GM19351 (cell line): ENCODE data around the gene KCNT1.

ENCODE experiments used
- ATAC-seq: cut with Tn5 transposase; IDR thresholded peaks from one replicate; pipeline ENCODE4 v1.9.1; 2021; ENCODE audit warnings: mild to moderate bottlenecking, moderate library complexity; ENCODE audit not compliant: unreplicated experiment

The KCNT1 gene

GRCh38 chr9:135777623-135778177 is 75.7 kb downstream of the KCNT1 start:
- no peak for ATAC-seq

- no peak for ATAC-seq
Observed at GRCh38 chr9:135778421-135778820, 76.4 kb downstream of the KCNT1 start.

- no peak for ATAC-seq
Observed at GRCh38 chr9:135779571-135779970, 77.6 kb downstream of the KCNT1 start.

DNA sequence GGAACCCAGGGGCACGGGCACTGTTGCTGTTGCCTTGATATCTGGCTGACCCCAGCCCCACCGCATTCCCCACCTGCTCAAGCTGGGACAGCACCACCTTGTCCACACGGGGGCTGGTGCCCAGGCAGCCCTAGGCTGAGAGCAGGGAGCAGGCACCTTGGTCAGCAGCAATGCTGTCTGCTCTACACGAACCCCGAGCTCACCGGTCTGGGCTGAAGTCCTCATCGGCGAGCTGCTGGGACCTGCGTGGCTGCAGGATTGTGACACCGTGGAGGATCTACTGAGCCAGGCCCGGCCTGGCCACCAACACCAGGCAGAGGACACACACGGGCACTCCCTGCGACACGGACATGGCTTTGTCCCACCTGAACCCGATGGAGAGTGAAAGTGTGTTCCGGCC is 78.1 kb downstream of the KCNT1 start:
- ATAC-seq, result no peak

GRCh38 chr9:135780626-135781025 is 78.6 kb downstream of the KCNT1 start:
- no peak for ATAC-seq

DNA sequence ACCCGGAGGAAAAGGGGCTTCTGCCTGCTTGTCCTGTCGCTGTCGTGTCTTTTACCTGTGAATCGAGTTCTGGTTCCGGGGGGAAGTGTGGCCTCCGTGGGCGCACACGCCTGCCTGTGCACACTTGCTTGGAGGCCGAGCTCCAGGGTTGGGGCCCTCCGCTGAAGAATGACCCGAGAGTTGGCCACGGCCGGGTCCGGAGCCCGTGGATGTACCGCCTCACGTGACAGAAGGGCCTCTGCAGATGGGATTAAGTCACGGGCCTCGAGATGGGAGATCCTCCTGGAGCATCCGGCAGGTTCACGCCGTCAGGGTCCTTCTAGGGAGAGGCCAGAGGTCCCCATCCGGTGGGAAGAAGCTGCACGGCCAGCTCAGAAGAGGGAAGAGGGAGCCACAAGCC is 81.0 kb downstream of the KCNT1 start:
- no peak for ATAC-seq

DNA sequence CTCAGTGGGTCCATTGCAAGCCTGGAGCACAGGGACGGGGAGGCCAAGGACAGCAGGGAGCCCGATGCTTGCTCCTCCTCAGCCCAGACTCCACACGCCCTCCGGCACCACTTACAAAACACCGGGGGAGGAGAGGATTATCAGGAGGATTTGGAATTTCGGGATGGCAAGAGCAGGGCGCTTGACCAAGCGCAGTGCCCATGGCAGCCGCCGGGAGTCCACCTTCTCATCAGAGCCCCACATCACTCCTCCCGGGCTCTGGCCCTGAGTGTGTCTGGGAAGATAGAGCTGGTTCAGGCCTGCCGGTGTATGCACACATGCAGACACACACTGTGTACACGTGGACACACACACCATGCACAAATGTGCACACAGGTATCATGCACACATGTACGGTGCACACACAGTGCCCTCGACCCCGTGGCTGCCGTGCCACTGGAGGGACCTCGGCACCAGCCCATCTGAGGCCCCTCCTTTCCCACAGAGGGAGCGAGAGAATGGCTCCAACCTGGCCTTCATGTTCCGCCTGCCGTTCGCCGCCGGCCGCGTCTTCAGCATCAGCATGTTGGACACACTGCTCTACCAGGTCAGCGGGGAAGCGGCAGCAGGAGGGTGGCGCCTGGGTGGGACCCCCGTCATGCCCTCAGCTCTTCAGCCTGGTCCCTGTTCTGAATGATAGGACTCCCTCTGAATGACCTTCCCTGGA is 81.7 kb downstream of the KCNT1 start:
- no peak for ATAC-seq

- no peak for ATAC-seq
Observed at GRCh38 chr9:135785013-135785575, 83.1 kb downstream of the KCNT1 start.

DNA sequence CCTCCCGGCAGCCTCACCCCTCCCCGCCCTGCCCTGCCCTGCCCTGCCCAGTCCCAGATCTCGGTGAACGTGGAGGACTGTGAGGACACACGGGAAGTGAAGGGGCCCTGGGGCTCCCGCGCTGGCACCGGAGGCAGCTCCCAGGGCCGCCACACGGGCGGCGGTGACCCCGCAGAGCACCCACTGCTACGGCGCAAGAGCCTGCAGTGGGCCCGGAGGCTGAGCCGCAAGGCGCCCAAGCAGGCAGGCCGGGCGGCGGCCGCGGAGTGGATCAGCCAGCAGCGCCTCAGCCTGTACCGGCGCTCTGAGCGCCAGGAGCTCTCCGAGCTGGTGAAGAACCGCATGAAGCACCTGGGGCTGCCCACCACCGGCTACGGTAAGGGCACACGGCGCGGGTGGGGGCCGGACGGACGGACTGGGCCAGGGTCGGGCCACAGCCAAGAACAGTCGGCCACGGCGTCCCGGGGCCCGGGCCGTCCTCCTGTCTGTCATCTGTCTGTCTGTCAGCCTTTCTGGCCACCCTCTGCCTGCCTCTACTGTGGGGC is 84.2 kb downstream of the KCNT1 start:
- ATAC-seq, result no peak

DNA sequence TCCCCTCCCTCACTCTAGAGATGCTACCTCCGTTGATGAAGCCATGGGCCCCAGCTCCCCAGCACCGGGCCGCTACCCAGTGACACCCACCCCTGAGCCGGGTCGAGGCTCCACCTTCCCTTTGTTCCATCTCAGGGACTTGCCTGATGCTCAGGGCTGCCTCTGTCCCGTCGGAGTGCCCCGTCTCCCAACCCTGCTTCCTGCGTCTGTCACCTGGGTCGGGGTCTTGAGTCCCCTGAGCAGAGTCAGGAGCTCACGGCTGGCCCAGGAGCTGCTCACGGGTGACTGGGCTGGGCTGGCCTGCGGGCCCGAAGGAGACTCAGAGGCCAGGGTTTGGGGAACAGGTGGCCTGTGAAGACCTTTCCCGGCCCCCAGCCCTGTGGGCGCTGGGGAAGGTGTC is 85.3 kb downstream of the KCNT1 start:
- ATAC-seq, result no peak

DNA sequence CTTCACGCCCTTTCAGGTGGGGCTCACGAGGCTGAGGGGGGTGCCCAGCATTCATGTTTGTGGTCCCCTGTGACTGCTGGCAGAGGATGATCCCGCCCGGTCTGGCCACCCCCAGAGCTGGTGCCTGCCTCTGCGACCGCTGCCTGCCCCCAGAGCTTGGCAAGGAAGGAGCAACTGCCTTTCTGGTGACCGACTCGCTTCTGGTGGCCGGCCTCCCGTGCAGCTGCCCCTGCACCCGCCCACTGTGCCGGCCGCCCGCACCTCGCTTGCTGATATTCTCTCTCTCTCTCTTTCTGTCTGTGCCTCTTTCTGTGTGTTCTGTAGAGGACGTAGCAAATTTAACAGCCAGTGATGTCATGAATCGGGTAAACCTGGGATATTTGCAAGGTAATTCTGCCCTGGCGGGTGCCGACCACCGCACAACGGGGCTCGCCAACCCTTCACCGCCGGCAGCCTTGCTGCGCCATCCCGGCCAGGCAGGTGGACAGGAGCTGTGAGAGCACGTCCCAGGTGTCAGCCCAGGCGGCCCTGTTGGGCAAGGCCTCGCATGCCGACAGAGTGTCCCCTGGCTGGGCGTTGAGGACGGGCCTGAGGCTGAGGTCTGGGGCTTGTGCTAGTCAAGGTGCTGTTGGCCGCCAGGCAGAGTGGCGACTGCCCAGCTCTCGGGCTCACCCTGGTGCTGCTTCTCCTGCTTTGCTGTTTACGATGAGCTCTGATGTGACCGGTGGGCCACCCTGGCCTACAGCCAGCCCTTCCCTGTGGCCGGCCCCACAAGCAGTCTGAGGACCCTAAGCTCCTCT is 86.0 kb downstream of the KCNT1 start:
- no peak for ATAC-seq

GRCh38 chr9:135788576-135789300 is 86.8 kb downstream of the KCNT1 start:
- no peak for ATAC-seq

DNA sequence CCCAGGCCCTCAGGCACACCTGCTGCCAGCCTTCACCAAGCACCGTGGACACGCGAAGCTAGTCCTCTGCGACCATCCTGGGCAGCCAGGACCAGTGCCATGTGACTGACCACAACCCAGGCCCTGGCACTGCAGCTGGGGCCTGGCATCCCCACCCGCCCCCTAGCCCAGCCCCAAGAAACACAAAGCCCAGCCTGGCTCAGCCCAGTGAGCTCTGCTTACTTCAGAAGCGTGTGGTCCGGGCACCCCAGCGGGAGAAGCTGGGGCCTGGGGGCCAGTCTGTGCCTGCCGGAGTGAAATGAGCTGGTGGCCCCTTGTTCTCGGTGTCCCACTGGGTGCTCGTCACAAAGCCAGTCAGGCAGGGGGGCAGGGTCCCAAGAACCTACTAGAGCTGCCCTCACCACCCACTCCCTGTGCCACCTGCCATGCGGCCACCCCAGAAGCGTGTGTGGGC is 87.9 kb downstream of the KCNT1 start:
- no peak for ATAC-seq

- ATAC-seq, result no peak
Observed at GRCh38 chr9:135790356-135790755, 88.4 kb downstream of the KCNT1 start.

DNA sequence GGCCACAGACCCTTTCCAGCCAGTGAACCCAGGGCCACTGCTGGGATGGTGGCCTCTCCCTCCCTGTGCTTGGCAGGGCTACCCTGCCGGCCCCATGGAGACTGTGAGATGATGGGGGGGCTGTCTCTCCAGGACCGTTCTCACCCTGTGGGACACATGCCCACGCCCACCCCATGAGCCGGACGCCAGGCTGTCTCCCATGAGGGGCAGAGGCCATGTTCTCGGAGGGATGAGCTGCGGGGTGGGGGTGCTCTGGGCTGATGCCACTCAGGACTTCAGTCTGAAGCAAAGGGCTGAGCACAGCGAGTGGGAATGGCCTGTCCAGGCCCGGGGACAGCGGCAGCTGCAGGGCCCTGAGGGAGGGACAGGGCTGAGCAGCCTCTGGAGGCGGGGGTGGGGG is 88.9 kb downstream of the KCNT1 start:
- no peak for ATAC-seq

DNA sequence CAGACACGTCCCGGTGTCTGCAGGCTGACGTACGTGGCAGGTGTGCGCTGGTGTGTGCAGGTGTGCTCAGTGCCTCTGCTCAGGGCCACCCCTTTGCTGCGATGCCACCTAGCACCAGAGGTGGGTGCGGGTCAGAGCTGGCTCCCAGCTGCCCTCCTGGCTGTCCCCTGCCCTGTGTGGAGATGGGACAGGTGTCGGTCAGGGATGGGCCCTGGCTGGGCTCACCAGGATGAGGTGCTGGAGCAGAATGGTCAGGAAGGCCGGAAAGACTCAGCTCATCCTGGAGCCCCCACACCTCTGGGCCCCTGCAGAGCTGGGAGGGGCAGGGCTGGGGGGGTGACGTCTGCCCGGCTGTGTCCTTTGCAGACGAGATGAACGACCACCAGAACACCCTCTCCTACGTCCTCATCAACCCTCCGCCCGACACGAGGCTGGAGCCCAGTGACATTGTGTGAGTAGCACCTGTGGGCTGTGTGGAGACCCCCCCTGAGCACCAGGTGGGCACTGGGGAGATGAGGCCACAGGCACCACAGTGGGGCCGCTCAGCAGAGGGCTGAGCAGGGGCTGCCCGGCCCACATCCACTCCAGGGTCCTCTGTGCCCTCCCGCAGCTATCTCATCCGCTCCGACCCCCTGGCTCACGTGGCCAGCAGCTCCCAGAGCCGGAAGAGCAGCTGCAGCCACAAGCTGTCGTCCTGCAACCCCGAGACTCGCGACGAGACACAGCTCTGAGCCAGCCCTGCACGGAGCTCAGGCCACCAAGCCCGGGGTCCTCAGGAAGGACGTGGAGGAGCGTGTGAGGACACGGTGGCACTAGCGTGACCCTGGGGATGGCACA is 89.7 kb downstream of the KCNT1 start:
- no peak for ATAC-seq

GRCh38 chr9:135792268-135793128 is 90.5 kb downstream of the KCNT1 start:
- ATAC-seq, result no peak

DNA sequence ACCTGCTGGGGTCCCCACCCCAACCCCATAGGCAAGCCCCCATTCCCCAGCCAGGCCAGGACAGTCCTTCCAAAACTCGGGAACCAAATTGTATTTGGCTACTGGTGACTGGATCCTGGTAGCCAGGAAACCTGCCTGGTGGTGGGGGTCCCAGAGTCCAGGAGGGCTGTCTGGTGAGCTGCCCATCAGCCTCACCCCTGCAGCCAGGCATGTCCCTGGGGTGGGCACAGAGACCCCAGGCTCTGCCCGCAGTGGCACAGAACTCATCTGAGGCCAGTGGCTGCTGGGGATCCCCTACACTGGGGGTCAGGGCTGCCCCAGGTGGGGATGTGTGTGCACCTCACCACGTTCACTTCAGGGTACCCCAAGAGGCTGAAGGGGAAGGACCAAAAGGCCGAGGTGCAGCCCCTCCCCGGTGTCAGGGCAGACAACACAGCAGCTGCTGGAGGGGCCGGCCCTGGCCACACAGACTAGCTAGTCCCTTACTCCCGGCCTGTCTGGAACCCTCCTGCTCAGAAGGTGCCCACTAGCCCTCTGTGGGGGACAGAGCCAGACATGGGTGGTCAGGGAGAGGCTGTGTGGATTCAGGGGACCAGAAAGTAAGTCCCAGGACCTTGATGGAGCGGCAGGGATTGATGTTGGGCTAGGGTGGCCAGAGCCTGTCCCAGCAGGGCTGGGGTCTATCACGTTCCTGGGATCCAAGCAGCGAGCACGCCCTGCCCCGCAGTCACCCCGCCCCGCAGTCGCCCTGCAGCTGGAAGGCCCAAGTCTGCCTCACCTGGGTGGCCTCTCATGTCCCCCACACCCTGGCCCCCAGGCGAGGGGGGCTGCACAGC is 91.5 kb downstream of the KCNT1 start:
- ATAC-seq, result no peak
